SH-SY5Y (cell line): ENCODE measurements around the gene CSF2RB.

Experiments used
- GATA2 ChIP-seq: IDR thresholded peaks from 2 replicates; pipeline ENCODE4 v1.6.1; 2011; ENCODE audit warnings: mild to moderate bottlenecking, low read depth, low read length
- GATA3 ChIP-seq: IDR thresholded peaks from 2 replicates; pipeline ENCODE4 v1.6.1; 2011; ENCODE audit warnings: low read depth, mild to moderate bottlenecking, low read length, moderate library complexity

CSF2RB gene

DNA sequence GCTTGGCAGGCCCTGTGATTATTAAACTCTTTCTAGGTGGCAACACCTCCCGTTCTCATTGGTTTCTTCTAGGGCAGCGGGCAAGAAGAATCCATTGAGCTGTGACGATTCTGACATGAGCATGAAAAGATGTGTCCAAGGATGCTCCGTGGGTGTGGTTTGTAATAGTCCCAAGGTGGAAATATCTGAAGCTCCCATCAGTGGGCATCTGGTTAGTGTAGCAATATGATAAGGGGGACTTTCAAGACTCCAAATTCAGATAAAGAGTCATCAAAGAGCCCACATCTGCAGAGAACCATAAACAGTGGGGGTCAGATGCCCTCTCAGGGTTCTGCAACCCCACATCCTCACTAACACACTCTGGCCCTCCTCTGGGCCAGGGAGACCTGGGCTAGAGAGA is 63.2 kb downstream of the CSF2RB start:
- TF ChIP-seq GATA2, result no peak

DNA sequence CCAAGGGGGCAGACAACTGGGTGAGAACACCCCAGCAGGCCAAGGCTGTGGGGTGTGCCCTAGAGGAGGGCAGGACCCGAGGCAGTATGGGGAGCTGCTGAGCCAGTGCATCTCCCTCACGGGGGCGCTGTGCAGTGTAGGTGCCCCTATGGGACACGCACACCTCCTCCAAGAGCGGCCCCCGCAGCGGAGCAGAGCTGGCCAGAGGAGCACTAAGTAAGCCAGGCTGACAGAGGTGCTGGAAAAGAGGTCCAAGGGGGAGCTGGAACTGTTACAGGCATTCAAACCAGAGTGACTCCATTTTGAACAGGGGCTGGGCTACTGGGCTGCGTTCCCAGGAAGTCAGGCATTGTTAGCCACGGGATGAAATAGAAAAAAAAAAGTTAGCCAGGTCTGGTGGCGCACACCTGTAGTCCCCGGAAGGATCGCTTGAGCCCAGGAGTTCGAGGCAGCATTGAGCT is 64.0 kb downstream of the CSF2RB start:
- TF ChIP-seq GATA2 (no peak), GATA3 (no peak)

GRCh38 chr22:36977947-36978660 is 64.7 kb downstream of the CSF2RB start:
- TF ChIP-seq GATA2 (no peak), GATA3 (no peak)

DNA sequence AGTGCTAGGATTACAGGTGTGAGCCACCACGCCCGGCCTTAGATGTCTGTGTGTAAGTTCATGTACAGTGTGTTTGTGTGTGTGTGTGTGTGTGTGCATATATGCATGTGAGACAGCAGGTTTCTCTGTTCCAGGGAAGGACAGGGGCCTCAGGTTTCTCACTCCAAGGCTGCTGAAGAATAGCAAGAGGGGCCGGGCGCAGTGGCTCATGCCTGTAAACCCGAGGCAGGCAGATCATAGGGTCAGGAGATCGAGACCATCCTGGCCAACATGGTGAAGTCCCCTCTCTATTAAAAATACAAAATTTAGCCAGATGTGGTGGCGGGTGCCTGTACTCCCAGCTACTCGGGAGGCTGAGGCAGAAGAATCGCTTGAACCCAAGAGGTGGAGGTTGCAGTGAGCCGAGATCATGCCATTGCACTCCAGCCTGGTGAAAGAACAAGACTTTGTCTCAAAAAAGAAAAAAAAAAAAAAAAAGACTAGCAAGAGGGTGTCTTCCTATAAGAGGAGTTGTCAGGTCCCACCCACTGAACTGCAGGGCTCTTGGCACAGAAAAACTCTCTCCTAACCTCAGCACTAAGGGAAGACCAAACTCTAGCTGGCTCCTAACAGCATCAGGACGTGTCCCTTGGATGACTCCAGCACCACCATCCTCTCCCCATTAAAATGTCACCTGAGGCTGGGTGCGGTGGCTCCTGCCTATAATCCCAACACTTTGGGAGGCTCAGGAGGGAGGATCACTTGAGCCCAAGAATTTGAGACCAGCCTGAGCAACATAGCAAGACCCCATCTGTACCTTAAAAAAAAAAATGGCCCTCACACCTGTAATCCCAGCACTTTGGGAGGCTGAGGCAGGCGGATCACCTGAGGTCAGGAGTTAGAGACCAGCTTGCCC is 65.8 kb downstream of the CSF2RB start:
- TF ChIP-seq GATA3, result no peak
- TF ChIP-seq GATA2, result no peak

DNA sequence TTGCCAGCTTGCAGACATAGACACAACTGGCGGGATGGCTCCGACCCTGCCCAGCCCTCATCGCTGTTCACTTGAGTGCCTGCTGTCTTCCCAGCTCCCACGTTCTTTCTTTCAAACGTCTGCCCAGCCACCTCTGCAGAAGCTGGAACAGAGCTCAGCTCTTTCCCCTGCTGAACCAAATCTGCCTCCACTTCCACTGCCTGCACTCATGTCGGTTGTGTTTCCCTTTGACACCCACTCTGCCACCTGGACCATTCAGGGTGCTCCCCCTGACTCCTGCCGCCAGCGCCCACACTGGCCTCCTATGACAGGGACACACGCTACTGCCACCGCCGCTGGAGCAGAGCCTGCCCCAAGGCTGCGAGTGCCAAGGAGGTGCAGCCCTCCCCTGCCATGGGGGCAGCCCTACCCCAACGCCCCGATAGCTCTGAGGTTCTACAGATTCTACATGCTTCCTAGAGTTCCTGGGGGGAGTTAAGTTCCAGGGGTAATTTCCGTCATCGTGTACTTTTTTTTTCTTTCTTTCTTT is 67.9 kb downstream of the CSF2RB start:
- TF ChIP-seq GATA3 (no peak), GATA2 (no peak)

- TF ChIP-seq GATA3 (no peak), GATA2 (no peak)
Observed at GRCh38 chr22:36982136-36982535, 68.7 kb downstream of the CSF2RB start.

DNA sequence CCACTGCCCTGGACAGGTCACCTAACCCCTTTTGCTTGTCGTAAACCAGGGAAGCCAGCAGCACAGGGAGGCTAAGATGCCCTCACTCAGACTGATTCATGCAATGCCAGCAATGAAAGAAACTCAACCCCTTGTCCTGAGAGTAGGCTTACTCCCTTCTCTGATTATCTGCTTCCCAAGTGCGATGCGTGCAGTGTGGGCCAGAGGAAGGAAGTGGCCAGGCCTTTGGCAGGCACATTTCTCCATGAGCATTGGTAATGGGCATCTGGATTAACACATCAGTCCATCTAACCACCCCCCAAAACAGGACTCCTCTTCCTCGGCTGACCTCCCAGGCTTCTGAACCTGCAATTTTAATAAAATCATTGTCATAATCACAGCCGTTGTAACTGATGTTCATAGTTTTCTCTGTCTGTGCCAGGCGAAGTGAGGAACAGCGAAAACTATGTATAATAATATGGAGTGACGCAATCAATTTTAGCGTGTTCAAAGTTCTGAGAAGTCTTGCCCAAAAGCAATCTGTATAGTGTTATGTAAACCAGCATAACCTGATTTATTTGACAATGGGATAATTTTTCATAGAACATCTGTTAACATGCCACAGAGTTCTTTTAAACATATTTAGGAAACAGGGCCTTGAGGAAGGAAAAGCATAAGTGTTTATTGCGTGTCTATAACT is 71.9 kb downstream of the CSF2RB start:
- no peak for TF ChIP-seq GATA2
- no peak for TF ChIP-seq GATA3

GRCh38 chr22:36986242-36986821 is 72.9 kb downstream of the CSF2RB start:
- no peak for TF ChIP-seq GATA3
- no peak for TF ChIP-seq GATA2

GRCh38 chr22:36988075-36988832 is 74.8 kb downstream of the CSF2RB start:
- TF ChIP-seq GATA2 (no peak), GATA3 (no peak)
